NCI-H446 treated with DMSO at 0.1 percent for 48 hours (cell line): ENCODE measurements around the gene ATP1B3.
"Not testable (repeated sequence)": the region's sequence is repeated elsewhere in the genome, so short reads cannot be mapped to it uniquely, and the experiment has no call there.

ENCODE experiments used
- DNase-seq: peaks from one replicate; lab custom pipeline; 2025; lab: John Stamatoyannopoulos, UW

The ATP1B3 gene

GRCh38 chr3:141945726-141946485, 69.5 kb downstream of the ATP1B3 start:
- DNase-seq, result no peak

- DNase-seq, result no peak
These were observed 73.0 kb downstream of the ATP1B3 start for GRCh38 chr3:141949399-141949798.

GRCh38 chr3:141949972-141950371, 73.5 kb downstream of the ATP1B3 start:
- DNase-seq, result no peak

- no peak for DNase-seq
These were observed 74.4 kb downstream of the ATP1B3 start for GRCh38 chr3:141950572-141951493.

- DNase-seq, result no peak
These were observed 76.2 kb downstream of the ATP1B3 start for GRCh38 chr3:141952611-141953010.

- no peak for DNase-seq
These were observed 78.7 kb downstream of the ATP1B3 start for GRCh38 chr3:141955175-141955574.

- no peak for DNase-seq
These were observed 83.4 kb downstream of the ATP1B3 start for GRCh38 chr3:141959589-141960554.

GRCh38 chr3:141960731-141961130, 84.3 kb downstream of the ATP1B3 start:
- DNase-seq, result no peak

- DNase-seq, result no peak
These were observed 86.9 kb downstream of the ATP1B3 start for GRCh38 chr3:141963301-141963700.

- DNase-seq, result no peak
These were observed 89.0 kb downstream of the ATP1B3 start for GRCh38 chr3:141965471-141965870.

- DNase-seq, result no peak
These were observed 93.3 kb downstream of the ATP1B3 start for GRCh38 chr3:141969711-141970110.

- no peak for DNase-seq
These were observed 95.1 kb downstream of the ATP1B3 start for GRCh38 chr3:141971571-141971970.

- DNase-seq, result no peak
These were observed 96.0 kb downstream of the ATP1B3 start for GRCh38 chr3:141972399-141972798.

- DNase-seq, result not testable (repeated sequence)
These were observed 98.3 kb downstream of the ATP1B3 start for GRCh38 chr3:141974777-141975176.
